Epidermal melanocyte (primary cell): ENCODE measurements around the gene VAV1.
"Not testable (repeated sequence)": the region's sequence is repeated elsewhere in the genome, so short reads cannot be mapped to it uniquely, and the experiment has no call there.

Experiments used
- DNase-seq: peaks from one replicate; pipeline ENCODE4 v3.0.0; 2011; ENCODE audit warnings: low spot score; ENCODE audit not compliant: insufficient read length

Gene VAV1

DNA sequence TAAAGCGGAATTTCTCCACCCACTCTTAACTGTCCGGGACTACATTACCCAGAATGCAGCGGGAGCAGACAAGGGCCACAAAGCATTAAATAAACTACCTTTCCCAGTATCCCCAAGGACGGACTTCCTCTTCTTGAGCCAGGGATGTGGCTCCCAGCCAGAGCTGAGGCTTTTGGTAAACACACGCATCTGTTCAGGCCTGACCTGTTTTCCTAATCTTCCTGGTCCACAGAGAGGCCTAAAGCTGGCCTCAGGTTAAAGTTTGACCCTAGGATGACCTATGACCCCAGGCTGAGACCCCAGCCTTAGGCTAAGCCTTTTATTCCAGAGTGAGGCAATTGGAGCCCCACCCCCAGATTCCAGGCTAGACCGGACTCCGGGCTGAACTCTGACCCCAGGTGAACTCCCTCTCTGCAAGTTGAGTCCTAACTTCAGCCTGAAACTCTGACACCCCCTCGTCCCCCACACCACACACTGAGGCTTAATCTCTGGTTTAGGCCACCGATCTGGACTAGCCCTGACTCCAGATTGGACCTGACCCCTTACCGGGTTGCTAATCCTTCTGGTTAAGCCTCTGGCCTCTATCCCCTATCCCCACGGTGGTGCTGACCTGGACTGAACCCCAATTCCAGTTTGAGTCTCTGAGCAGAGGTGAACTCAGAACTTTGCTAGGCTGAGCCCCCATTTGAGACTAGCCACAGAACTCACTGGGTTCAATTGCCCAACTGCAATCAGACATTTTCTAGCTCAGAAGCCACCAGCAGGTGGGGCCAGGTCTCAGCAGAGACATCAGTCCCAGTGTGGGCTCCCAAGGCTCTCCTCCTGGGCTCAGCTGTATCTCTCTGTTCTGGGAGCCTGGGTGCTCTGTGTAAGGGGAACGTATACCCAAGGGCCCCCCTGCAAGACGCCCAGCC, 34.4 kb upstream of the VAV1 start:
- DNase-seq = no peak

DNA sequence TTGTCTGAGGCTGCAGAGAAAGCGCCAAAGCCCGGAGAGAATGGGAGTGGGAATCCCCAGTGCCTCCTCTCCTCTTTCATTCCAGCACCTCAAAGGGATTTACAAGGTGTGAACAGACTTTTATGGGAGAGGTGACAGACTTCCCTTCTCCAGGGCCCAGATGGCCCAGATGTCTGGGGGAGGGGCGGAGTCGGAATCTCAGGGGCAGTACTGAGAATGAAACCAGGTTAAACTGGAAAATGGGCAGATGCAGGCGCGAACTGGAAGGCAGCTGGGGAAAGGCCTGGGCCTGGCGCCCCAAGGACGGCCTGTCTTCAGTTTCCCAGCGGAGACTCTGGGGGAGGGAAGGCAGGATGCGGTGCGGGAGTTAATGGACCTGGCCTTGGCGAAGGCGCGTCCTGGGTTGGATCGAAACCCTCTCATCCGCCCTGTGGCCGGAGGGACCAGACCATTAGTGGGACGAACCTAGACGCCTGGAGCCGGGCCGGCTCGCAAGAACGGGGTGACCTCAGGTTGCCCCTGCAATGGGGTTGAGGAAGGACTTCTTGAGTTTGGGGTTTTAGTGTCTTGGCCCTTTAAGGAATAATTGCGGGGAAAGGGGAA, 33.6 kb upstream of the VAV1 start:
- no peak for DNase-seq

DNA sequence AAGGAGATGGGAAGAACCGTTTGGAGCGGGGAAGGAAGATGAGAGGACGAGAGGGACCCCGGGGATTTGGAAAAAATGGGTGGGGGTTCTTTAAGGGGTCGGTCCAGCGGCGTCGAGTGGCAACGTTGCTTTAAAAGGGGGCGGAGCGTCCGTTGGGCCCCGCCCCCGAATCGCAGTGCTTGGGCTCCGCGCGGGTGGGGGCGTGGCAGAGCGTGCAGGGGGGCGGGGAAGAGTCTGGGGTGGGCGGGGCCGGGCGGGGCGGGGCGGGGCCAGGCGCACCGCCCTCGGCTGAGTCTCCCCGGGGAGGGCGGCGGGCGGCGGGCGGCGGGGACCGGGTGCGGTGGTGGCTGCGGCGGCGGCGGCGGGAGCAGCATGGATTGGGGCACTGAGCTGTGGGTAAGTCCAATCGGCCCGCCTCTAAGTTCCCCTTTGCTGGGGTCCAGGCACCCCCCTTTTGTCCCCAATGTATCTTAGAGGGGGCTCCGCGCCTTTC, 33.1 kb upstream of the VAV1 start, which contains the start of gene TRIP10:
Gene TRIP10 (plus strand): TSS at position 291 of the 493 bp plus-strand sequence. CDS start 82 bp downstream, at position 373.
- peak; percentile 58 for DNase-seq

DNA sequence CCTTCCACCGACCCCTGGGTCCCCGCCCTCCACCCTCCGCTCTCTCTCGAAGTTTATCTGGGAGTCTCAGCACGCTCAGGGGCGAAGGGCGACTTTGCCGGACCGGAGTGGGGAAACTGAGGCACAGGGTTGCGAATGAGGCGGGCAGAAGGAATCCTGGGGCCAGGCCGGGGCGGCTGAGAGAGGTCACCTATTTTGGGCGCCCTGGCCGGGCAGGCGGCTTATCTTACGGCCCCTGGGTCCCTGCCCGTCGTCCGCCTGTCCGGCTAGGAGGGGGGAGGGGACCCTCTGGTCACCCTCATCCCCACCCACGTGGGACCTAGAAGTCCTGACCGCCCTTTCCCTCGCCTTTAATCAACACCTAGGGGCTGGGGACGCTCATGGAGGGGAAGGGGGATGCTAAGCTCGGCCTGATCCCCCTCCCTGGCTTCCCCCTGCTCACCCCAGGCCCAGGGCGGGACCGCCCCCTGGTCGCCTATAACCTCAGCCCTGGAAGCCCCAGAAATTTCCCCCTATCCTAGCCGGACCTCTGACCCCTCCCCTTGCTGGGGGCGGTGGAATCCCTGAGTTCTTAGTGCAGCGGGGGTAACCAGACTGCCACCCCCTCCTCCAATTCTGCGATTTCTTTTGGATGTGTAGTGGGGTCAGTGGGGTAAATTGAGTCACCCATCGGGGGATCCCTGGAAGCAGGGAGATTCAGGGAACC, 32.5 kb upstream of the VAV1 start:
- no peak for DNase-seq

DNA sequence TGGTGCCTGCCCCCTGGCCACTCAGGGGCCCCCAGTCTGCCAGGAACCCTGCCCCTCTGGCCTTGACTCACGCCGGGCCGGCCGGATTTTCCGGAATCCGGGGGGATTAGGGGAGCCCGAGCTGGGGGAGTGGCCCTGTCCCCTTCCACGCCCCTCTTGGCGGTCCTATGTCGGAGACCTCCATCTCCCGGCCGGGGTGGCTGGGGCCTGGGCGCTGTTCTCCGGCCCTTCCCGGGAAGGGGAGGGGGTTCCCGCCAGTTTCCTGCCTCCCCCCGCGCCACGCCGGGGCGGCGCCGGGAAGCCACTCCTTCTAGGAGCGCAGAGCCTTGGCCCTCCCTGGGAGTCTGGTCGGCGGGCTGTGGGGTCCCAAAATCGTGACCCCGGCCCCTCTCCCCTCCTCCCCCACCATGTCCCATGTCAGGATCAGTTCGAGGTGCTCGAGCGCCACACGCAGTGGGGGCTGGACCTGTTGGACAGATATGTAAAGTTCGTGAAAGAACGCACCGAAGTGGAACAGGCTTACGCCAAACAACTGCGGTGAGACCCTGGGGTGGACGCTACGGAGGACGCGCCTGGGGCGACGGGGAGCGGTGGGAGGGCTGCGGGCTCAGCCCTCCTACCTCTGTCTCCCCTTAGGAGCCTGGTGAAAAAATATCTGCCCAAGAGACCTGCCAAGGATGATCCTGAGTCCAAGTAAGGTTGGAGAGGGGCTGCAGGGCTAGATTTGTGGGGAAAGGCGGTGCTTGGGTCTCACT, 31.7 kb upstream of the VAV1 start:
- no peak for DNase-seq

DNA sequence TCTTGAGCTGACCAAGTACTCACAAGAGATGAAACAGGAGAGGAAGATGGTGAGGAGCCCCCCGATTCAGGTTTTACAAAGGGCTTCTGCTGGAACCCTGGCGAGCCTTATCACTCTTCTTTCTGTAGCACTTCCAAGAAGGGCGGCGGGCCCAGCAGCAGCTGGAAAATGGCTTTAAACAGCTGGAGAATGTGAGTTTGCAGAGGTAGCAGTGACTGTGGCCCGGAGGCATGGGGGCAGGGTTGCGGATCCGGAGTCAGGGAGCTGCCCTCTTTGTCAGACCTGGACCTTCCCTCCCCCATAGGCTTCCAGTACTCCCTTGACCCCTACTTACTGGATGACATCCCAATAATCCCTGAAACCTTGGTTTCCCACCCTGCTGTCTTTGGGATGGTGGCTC, 29.4 kb upstream of the VAV1 start:
- DNase-seq = no peak

DNA sequence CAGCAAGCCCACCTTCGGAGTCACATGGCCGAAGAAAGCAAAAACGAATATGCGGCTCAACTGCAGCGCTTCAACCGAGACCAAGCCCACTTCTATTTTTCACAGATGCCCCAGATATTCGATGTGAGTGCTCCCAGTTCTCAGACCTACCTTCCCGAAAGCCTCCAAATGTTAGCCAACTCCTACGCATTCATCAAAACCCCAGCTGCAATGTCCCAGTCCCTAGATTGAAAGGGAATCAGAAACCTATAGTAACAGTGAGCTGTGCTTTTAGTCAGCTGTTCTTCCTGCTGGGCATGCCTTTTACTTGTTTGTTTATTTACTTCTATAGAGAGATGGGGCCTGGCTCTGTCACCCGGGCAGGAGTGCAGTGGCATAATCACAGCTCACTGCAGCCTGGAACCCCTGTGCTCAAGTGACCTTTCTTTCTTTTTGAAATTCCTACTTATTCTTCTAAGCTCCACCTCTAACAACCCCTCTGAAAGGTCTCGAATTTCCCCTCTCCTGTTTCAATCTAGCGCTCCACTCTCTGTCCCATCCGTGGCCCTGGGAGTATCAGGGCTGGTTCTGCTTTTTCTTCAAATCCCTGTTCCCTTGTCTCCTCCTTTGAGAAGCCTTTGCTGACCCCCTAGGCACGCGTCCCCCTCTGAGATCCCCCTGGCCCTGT, 28.7 kb upstream of the VAV1 start:
- DNase-seq = no peak

DNA sequence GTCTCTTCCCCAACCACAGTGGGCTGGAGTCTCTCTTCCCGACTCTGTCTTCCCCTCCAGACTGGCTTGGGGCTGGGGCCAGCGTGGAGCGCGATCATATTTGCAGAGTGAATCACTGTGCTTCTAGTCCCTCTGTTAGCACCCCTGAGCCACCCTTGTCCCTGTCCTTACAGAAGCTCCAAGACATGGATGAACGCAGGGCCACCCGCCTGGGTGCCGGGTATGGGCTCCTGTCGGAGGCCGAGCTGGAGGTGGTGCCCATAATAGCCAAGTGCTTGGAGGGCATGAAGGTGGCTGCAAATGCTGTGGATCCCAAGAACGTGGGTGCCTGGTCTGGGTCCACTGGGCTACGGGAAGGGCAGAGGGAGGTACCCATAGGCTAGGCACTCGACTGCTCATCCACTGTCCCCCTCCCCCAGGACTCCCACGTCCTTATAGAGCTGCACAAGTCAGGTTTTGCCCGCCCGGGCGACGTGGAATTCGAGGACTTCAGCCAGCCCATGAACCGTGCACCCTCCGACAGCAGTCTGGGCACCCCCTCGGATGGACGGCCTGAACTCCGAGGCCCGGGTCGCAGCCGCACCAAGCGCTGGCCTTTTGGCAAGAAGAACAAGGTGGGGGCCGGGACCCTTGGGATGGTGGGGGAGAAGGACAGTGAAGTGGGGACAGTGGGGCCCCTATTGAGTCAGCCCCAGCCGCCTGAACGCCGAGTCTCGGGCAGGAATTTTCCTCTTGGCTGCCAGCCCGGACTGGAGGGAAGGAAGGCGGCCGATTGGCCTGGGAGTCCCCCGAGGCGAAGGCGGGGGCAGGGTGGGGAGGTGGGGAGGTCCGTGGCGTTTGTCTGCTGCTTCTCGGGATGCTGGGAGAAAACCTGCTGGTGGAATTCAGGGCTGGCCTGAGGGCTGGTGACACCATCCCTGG, 27.9 kb upstream of the VAV1 start:
- DNase-seq = peak; percentile 84

DNA sequence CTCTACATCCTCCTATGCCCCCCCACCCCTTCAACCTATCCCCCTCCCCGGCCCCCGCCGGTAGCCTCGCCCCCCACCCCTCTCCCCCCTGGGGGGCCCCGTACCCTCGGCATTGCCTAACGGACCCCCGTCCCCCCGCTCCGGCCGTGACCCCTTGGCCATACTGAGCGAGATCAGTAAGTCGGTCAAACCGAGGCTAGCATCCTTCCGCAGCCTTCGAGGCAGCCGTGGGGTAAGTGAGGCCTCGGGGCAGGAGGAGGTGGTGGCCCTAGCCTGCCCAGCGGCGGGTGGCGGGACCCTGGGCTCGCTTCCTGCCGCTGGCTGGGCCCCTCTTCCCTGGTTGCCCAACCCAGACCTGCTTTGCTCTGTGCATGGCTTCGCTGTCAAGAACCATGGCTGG, 26.5 kb upstream of the VAV1 start:
- no peak for DNase-seq

DNA sequence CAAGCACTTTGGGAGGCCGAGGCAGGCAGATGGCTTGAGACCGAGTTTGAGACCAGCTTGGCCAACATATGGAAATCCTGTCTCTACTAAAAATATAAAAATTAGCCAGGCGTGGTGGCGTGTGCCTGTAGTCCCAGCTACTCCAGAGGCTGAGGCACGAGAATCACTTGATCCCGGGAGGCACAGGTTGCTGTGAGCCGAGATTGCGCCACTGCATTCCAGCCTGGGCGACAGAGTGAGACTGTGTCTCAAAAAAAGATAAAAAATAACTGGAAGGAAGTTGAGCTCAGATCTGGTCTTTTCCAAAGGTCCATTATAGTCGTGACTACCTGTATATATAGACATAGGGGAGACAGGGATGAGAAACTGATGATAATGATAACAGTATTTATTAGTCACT, 24.0 kb upstream of the VAV1 start:
- not testable (repeated sequence) for DNase-seq

DNA sequence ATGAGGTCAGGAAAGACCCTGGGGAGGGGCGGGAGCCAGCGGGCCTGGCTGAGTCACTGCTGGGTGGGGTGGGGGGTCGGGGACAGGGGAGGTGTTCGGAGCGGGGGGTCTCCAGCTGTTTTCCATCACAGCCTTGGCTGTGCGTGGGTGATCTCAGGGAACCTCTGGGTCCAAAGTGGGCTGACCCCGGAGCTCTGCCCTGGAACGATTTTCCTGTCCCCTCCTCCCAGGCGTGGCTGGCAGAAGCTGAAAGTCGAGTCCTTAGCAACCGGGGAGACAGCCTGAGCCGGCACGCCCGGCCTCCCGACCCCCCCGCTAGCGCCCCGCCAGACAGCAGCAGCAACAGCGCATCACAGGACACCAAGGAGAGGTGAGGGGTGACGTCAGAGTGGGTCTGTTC, 22.4 kb upstream of the VAV1 start:
- no peak for DNase-seq

DNA sequence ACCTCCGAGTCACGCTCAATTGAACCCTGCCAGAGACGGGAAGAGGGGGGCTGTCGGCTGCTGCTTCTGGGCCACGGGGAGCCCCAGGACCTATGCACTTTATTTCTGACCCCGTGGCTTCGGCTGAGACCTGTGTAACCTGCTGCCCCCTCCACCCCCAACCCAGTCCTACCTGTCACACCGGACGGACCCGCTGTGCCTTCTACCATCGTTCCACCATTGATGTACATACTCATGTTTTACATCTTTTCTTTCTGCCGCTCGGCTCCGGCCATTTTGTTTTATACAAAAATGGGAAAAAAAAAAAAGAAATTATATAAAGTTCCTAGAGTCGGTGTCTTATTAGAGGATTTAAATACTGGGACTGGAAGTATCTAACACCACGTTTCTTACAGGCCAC, 21.3 kb upstream of the VAV1 start:
- DNase-seq = no peak

DNA sequence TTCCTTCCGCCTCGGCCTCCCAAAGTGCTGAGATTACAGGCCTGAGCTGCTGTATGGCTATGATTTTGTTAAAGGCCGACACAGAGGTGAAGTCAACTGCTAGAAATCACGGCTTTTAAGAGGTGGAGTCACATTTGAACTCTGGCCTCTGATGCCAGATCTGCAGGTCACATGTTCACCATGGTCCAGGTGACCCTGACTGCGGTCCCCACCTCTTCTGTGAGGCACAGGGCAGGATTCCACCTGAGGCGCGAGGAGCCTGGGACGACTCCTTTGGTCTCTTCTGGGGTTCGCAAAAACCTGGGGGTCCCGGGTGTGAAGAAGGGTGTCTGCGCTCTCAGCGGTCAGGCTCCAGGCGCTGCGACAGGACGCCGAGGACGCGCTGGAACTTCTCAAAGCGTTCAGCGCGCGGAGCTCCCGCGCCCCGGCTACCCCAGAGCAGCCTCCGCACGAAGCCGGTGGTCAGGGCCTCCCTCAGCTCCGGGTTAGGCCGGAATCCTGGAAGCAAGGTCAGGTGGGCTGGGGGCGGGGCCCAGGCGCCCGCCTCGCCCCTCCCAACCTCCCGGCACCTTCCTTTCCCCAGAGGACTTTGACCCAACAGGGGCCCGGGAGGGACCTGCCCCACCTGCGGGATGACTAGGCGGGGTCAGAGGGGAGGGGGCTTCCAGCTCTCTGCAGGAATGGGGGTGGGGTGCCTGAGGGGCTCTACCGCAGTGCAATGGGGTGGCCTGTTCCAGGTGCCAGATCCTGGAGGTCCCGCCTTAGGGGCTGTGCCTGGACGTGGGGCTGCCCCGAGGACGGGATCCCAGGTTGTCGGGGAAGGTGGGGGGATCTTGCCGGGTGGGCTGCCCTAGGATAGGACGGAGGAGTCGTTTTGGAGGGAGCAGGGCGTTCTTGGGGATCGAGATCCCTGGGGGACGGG, 20.0 kb upstream of the VAV1 start:
- DNase-seq = no peak

DNA sequence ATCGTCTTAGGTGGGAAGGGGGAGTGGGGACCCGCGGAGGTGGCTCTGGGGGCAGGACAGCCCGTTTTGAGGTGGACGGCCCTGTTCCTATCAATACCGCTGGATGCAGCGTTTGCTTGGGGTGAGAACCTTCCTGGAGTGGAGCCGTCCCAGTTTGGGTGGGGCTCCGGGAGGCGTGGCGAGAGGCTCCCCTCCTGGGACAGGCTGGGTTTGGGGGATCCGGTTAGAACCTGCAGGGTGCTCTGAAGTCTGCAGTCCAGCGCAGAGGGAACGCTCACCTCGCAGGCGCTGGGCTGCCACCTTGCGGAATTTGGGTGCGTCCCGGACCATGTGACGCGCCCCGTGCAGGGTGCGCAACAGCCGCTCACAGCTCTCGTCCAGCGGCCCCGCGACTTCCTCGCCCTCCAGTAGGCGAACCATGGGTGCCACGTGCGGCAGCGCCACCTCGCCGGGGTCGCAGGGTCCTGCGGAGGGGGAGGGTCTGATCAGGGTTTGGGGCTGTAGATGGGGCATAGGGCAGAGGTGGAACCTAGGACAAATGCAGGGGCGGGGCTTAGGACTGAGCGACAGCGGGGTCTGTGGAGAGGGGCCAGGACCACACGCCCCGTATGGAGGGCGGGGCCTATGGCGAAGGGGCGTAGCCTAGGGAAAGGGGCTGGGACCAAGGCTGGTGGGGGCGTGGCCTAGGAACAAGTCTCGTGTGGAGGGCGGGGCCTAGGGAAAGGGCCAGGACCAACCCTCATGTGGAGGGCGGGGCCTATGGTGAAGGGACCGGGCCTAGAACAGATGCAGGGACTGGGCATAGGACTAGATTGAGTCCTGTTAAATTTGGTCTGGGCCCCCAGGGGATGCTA, 19.1 kb upstream of the VAV1 start:
- DNase-seq = peak; percentile 57

DNA sequence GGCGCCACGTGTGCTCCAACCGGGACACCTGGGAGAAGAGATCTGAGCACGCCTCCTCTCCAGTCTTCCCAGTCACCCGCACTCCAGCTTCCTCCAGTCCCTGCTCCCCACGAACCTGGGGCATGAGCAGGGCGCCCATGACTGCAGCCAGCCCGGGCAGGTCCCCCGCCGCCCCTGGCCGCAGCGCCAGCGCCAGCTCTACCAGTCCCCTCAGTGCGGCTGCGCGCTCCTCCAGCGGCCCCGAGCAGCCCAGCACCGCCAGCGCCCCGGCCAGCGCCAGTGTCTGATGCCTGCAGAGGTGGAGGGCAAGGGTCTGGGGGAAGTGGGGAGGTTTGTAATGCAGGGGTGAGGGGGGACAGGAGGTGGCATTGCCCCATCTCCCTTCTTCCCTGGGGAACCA, 18.4 kb upstream of the VAV1 start:
- no peak for DNase-seq

DNA sequence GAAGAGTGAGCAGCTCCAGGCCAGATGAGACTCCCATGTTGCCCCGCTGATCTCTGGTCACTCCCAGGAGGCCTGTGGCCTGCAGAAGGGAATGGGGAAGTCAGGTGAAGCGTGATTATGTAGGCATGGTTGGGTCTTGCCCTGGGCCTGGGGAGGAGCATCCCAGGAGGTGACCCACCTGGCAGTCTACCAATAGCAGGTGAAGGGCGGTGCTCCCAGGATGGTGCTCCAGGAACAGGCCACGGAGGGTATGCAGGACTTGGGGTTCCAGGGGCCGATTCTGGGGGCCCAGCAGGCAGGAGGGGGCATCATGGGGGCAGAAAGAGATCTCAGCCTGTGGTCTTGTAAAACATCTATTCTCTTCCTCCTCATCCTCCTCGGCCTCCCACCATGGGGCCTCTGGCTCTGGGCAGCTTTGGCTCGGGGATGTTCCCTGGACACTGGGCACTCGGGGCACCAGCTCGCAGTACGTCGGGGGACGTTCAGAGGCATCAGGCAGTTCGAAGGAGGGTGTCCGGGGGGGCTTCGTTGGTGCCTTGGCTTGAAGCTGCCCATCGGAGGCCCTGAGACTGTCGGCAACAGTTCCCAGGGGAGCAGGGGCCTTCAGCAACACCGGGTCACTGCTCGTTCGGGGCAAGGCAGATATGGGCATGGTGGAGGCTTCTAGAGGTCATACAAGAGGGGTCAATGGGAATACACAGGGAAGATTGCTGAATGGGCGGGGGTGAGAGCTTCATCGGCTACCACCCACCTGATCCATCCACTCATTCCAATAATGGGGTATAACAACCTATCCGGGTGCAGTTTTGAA, 17.6 kb upstream of the VAV1 start:
- no peak for DNase-seq

DNA sequence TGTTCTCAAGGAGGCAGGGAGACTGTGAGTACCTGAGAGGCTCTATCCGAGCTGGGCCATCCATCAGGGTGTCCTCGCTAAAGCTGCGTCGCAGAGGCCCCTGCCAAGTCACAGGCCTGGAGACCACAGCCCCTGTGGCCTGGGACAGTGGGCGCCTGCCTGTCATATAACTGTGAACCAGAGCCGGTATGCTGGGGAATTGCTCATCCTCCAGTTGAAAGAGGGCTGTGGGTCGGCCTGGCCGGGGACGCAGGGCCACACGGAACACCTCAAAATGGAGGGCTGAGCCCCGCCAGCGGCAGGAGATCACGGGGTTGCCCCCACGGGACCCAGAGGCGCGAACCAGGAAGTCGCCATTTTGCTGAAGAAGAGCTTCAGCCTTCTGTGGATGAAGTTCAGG, 11.9 kb upstream of the VAV1 start:
- DNase-seq = no peak
